SK-N-SH (cell line): ENCODE data around the gene GRIP2. TPM values are rescaled to one million over a fixed set of nuclear protein-coding genes. Genes with fewer than 3 reads are reported as not detected.

ENCODE experiments used
- CTCF ChIA-PET: fragments of 300-600, 350-600 bp; formaldehyde crosslinking; extraction: SDS; loops from one replicate; lab custom pipeline; 2021; lab: Yijun Ruan, JAX
- POLR2A ChIA-PET: fragments of 350-600 bp; sonication (Branson Sonifier 250); formaldehyde crosslinking; extraction: SDS; loops from one replicate; lab custom pipeline; 2020; ENCODE audit warnings: antibody characterized with exemption, inconsistent platforms; lab: Yijun Ruan, JAX
- DNase-seq: peaks from one replicate; pipeline ENCODE4 v3.0.0; 2012
- H2AFZ ChIP-seq: fragments of 200-600 bp; sonication (generic); 2 replicates; pipeline ENCODE4 v1.8.1; 2016; ENCODE audit warnings: antibody characterized with exemption, mild to moderate bottlenecking, low read depth
- H3F3A ChIP-seq: fragments of 200-600 bp; sonication (generic); replicated peaks from 2 replicates; pipeline ENCODE3; 2016; ENCODE audit warnings: antibody characterized with exemption, mild to moderate bottlenecking; ENCODE audit not compliant: insufficient read depth
- H3K27ac ChIP-seq, 2 experiments: fragments of 200-500 bp in 1 of 2; fragments of 200-600 bp in 1 of 2; sonication (Bioruptor generic) in 1 of 2; sonication (generic), shearing (Covaris generic) in 1 of 2; 2 replicates each; pipeline versions ENCODE4 v1.5.1 to v1.6.1; 2014 to 2016; ENCODE audit warnings: low read depth in 2 of 2, inconsistent platforms in 1 of 2, low read length in 1 of 2, mild to moderate bottlenecking in 1 of 2, mixed read lengths in 1 of 2
- H3K27me3 ChIP-seq: fragments of 200-600 bp; sonication (generic), shearing (Covaris generic); 2 replicates; pipeline ENCODE4 v1.6.1; 2016; ENCODE audit warnings: mixed run types; ENCODE audit not compliant: insufficient read depth
- H3K36me3 ChIP-seq, 2 experiments: fragments of 200-500 bp in 1 of 2; fragments of 200-600 bp in 1 of 2; sonication (Bioruptor generic) in 1 of 2; sonication (generic) in 1 of 2; replicated peaks in 1 of 2; 2 replicates each; pipeline versions ENCODE3 to v1.5.1; 2014 to 2016; ENCODE audit warnings: low read length in 1 of 2, mild to moderate bottlenecking in 1 of 2; ENCODE audit not compliant: insufficient read depth in 2 of 2, control insufficient read depth in 1 of 2
- H3K4me1 ChIP-seq, 2 experiments: fragments of 200-500 bp in 1 of 2; fragments of 200-600 bp in 1 of 2; sonication (Bioruptor generic) in 1 of 2; sonication (generic), shearing (Covaris generic) in 1 of 2; 2 replicates each; pipeline versions ENCODE4 v1.5.1 to v1.6.1; 2014 to 2016; ENCODE audit warnings: low read depth in 1 of 2, low read length in 1 of 2, mixed run types in 1 of 2; ENCODE audit not compliant: insufficient read depth in 2 of 2, control insufficient read depth in 1 of 2
- H3K4me2 ChIP-seq: fragments of 200-600 bp; sonication (generic), shearing (Covaris generic); 2 replicates; pipeline ENCODE4 v1.6.1; 2017; ENCODE audit warnings: mixed run types
- H3K4me3 ChIP-seq, 2 experiments: fragments of 200-500 bp in 1 of 2; fragments of 200-600 bp in 1 of 2; sonication (Bioruptor generic) in 1 of 2; sonication (generic), shearing (Covaris generic) in 1 of 2; 2 replicates each; pipeline versions ENCODE4 v1.5.1 to v1.8.1; 2014 to 2016; ENCODE audit warnings: low read depth in 2 of 2, inconsistent platforms in 1 of 2, low read length in 1 of 2, mild to moderate bottlenecking in 1 of 2, mixed read lengths in 1 of 2, moderate library complexity in 1 of 2
- H3K79me2 ChIP-seq: fragments of 200-600 bp; sonication (generic); 2 replicates; pipeline ENCODE4 v1.8.1; 2017; ENCODE audit warnings: mild to moderate bottlenecking; ENCODE audit not compliant: insufficient read depth
- H3K9ac ChIP-seq: fragments of 200-600 bp; sonication (generic); 2 replicates; pipeline ENCODE4 v1.6.1; 2017; ENCODE audit warnings: mixed run types
- H3K9me2 ChIP-seq: fragments of 200-600 bp; sonication (generic); 2 replicates; pipeline ENCODE4 v1.6.1; 2017; ENCODE audit warnings: mixed run types
- H3K9me3 ChIP-seq: fragments of 200-600 bp; sonication (generic); 2 replicates; pipeline ENCODE4 v1.6.1; 2017; ENCODE audit warnings: mixed run types, mild to moderate bottlenecking, moderate library complexity
- H4K20me1 ChIP-seq: fragments of 200-600 bp; sonication (generic); 2 replicates; pipeline ENCODE4 v1.6.1; 2017; ENCODE audit warnings: mild to moderate bottlenecking, mixed run types; ENCODE audit not compliant: insufficient read depth
- CHD2 ChIP-seq: fragments of 150-350 bp; IDR thresholded peaks from 2 replicates; pipeline ENCODE4 v1.6.1; 2018; ENCODE audit warnings: low read length; ENCODE audit not compliant: partially characterized antibody
- EP300 ChIP-seq, 2 experiments: IDR thresholded peaks; 2 replicates each; pipeline versions ENCODE4 v1.4.0 to v1.6.1; 2012; ENCODE audit warnings: borderline replicate concordance in 1 of 2, low read depth in 1 of 2, low read length in 1 of 2
- FOSL2 ChIP-seq: IDR thresholded peaks from 2 replicates; pipeline ENCODE4 v1.4.0; 2012; ENCODE audit warnings: low read depth, mild to moderate bottlenecking, moderate library complexity, borderline replicate concordance
- GATA2 ChIP-seq: sonication (generic); formaldehyde crosslinking; IDR thresholded peaks from 2 replicates; pipeline ENCODE4 v1.5.0; 2020; ENCODE audit warnings: mild to moderate bottlenecking, missing genetic modification reagents
- MEF2A ChIP-seq: IDR thresholded peaks from 2 replicates; pipeline ENCODE4 v1.4.0; 2012; ENCODE audit warnings: low read depth, borderline replicate concordance
- NFIC ChIP-seq: IDR thresholded peaks from 2 replicates; pipeline ENCODE4 v1.4.0; 2012; ENCODE audit warnings: borderline replicate concordance
- NRF1 ChIP-seq: IDR thresholded peaks from 2 replicates; pipeline ENCODE4 v1.6.1; 2012; ENCODE audit warnings: low read depth, mild to moderate bottlenecking, low read length
- RCOR1 ChIP-seq: fragments of 150-350 bp; IDR thresholded peaks from 2 replicates; pipeline ENCODE4 v1.6.1; 2017; ENCODE audit warnings: antibody characterized with exemption, low read length
- SIN3A ChIP-seq: IDR thresholded peaks from 2 replicates; pipeline ENCODE4 v1.6.1; 2012; ENCODE audit warnings: low read depth, mild to moderate bottlenecking, low read length, moderate library complexity, borderline replicate concordance
- TCF12 ChIP-seq: IDR thresholded peaks from 2 replicates; pipeline ENCODE4 v1.4.0; 2012
- YY1 ChIP-seq: IDR thresholded peaks from 2 replicates; pipeline ENCODE4 v1.4.0; 2012; ENCODE audit warnings: low read depth, mild to moderate bottlenecking
- WGBS: methylation state at CpG from one replicate; pipeline ENCODE4 v1.1.6; 2017; ENCODE audit warnings: low lambda C conversion rate; 5-methylcytosine and 5-hydroxymethylcytosine counted together
- polyA plus RNA-seq, 3 experiments: library from polyadenylated mRNA; depleted of rRNA; stranded (reverse); fragments of >200 nt; gene quantifications; 2 replicates each; pipeline ENCODE4 v1.2.3, GENCODE V29; 2012
- TF ChIP-seq, protein P1 (sequence below): IDR thresholded peaks from 2 replicates; pipeline ENCODE4 v1.4.0; 2012; ENCODE audit warnings: low read depth, borderline replicate concordance
- TF ChIP-seq, protein P2 (sequence below): IDR thresholded peaks from 2 replicates; pipeline ENCODE4 v1.6.1; 2012; ENCODE audit warnings: mild to moderate bottlenecking, low read depth, low read length, moderate library complexity
- TF ChIP-seq, protein P3 (sequence below): IDR thresholded peaks from 2 replicates; pipeline ENCODE4; 2012
- TF ChIP-seq, protein P4 (sequence below): fragments of 150-350 bp; IDR thresholded peaks from 2 replicates; pipeline ENCODE4 v1.6.1; 2016; ENCODE audit warnings: mild to moderate bottlenecking, low read depth, low read length
- TF ChIP-seq, protein P5 (sequence below): IDR thresholded peaks from 2 replicates; pipeline ENCODE4 v1.4.0; 2012; ENCODE audit warnings: low read depth

The GRIP2 gene
- polyA plus RNA-seq, 1 of the 3 experiments (the other 2 are of a cell fraction): 0.15 TPM

DNA sequence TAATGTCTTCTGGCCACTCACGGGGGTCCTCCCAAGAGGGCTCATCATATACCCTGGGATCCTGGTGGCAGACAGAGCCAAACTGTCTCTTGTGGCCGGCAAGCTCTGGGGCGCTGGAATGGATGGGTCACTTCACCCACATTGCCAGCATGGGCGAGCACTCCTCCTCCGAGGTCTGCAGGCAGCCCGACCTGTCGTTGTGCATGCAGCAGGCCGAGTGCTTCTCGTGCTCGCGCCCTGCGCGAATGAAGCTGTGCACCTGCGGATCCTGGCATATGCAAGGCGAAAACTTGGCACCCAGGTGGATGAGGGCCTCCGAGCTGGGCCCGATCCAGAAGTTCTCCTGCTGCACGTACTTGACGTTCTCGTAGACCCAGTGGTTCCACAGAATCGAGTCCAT lies 33.6 kb upstream of the GRIP2 start:
- H3K4me1 ChIP-seq: peaks cover 0 to 20% of the 10 kb centered on the region in 2 experiments; a peak in 2 of 4 replicates
- no peaks in the 10 kb centered on the region for H3K36me3 ChIP-seq
- H3F3A ChIP-seq: no peaks in the 10 kb centered on the region
- TF ChIP-seq NFIC: no peak
- no peak for TF ChIP-seq RCOR1
- TF ChIP-seq TCF12: no peak
- TF ChIP-seq EP300 (IDR thresholded peaks at IDR 0.05; ENCODE audit: borderline replicate concordance in 1 of 2, low read depth in 1 of 2, low read length in 1 of 2): no peak
- no peak for TF ChIP-seq SIN3A
- no peak for TF ChIP-seq FOSL2
- TF ChIP-seq MEF2A: no peak
- TF ChIP-seq CHD2: no peak
- no peak for TF ChIP-seq GATA2 (CRISPR knock-in tag)
- TF ChIP-seq, protein P1, sequence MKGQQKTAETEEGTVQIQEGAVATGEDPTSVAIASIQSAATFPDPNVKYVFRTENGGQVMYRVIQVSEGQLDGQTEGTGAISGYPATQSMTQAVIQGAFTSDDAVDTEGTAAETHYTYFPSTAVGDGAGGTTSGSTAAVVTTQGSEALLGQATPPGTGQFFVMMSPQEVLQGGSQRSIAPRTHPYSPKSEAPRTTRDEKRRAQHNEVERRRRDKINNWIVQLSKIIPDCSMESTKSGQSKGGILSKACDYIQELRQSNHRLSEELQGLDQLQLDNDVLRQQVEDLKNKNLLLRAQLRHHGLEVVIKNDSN: no peak
- H3K9me2 ChIP-seq: no peaks in the 10 kb centered on the region
- 70% methylated on average over 16 of the region's 21 CpGs for WGBS
- no peaks in the 10 kb centered on the region for H3K9me3 ChIP-seq
- no peaks in the 10 kb centered on the region for H3K27me3 ChIP-seq
- no peak overlapping the region for H3K4me3 ChIP-seq
- DNase-seq: no peak
- H3K4me2 ChIP-seq: no peak overlapping the region
- CTCF ChIA-PET: interaction anchor here (1.5 kb wide), 1 partner anchor 28 kb away, joined by 4 read pairs; no protein-coding TSS in a partner anchor
- H3K9ac ChIP-seq: no peak overlapping the region
- no peaks in the 10 kb centered on the region for H4K20me1 ChIP-seq
- H3K27ac ChIP-seq: no peak overlapping the region
- no peak overlapping the region for H2AFZ ChIP-seq
- POLR2A ChIA-PET: no interaction called here
- no peaks in the 10 kb centered on the region for H3K79me2 ChIP-seq

DNA sequence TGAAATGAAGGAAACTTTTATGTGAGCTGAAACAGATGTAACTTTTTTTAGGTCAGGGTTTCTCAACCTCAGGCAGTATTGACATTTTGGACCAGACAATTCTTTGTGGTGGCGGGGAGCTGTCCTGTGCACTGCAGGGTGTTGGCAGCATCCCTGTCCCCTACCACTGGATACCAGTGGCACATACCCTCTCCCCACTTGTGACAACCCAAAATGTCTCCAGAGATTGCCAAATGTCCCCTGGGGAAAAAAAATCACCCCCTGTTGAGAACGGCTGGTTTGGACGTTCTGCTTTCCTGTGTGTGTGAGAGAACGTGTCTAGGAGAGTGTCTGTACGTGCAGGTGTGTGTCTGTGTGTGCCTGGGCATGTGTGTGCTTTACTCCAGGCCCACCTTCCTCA lies 30.7 kb upstream of the GRIP2 start:
- no peak overlapping the region for H3K4me2 ChIP-seq
- H3K9me3 ChIP-seq: no peaks in the 10 kb centered on the region
- TF ChIP-seq, protein P2, sequence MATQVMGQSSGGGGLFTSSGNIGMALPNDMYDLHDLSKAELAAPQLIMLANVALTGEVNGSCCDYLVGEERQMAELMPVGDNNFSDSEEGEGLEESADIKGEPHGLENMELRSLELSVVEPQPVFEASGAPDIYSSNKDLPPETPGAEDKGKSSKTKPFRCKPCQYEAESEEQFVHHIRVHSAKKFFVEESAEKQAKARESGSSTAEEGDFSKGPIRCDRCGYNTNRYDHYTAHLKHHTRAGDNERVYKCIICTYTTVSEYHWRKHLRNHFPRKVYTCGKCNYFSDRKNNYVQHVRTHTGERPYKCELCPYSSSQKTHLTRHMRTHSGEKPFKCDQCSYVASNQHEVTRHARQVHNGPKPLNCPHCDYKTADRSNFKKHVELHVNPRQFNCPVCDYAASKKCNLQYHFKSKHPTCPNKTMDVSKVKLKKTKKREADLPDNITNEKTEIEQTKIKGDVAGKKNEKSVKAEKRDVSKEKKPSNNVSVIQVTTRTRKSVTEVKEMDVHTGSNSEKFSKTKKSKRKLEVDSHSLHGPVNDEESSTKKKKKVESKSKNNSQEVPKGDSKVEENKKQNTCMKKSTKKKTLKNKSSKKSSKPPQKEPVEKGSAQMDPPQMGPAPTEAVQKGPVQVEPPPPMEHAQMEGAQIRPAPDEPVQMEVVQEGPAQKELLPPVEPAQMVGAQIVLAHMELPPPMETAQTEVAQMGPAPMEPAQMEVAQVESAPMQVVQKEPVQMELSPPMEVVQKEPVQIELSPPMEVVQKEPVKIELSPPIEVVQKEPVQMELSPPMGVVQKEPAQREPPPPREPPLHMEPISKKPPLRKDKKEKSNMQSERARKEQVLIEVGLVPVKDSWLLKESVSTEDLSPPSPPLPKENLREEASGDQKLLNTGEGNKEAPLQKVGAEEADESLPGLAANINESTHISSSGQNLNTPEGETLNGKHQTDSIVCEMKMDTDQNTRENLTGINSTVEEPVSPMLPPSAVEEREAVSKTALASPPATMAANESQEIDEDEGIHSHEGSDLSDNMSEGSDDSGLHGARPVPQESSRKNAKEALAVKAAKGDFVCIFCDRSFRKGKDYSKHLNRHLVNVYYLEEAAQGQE: no peak
- TF ChIP-seq, protein P1: no peak
- TF ChIP-seq, protein P3, sequence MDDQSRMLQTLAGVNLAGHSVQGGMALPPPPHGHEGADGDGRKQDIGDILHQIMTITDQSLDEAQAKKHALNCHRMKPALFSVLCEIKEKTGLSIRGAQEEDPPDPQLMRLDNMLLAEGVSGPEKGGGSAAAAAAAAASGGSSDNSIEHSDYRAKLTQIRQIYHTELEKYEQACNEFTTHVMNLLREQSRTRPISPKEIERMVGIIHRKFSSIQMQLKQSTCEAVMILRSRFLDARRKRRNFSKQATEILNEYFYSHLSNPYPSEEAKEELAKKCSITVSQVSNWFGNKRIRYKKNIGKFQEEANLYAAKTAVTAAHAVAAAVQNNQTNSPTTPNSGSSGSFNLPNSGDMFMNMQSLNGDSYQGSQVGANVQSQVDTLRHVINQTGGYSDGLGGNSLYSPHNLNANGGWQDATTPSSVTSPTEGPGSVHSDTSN: no peak
- TF ChIP-seq YY1: no peak
- TF ChIP-seq, protein P4, sequence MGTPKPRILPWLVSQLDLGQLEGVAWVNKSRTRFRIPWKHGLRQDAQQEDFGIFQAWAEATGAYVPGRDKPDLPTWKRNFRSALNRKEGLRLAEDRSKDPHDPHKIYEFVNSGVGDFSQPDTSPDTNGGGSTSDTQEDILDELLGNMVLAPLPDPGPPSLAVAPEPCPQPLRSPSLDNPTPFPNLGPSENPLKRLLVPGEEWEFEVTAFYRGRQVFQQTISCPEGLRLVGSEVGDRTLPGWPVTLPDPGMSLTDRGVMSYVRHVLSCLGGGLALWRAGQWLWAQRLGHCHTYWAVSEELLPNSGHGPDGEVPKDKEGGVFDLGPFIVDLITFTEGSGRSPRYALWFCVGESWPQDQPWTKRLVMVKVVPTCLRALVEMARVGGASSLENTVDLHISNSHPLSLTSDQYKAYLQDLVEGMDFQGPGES: no peak
- TF ChIP-seq, protein P5, sequence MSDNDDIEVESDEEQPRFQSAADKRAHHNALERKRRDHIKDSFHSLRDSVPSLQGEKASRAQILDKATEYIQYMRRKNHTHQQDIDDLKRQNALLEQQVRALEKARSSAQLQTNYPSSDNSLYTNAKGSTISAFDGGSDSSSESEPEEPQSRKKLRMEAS: no peak
- no peak for TF ChIP-seq GATA2 (CRISPR knock-in tag)
- no peak for TF ChIP-seq MEF2A
- no peak for TF ChIP-seq TCF12
- TF ChIP-seq NRF1: no peak
- H3K4me1 ChIP-seq: peaks cover 0 to 21% of the 10 kb centered on the region in 2 experiments; a peak in 2 of 4 replicates
- ChIA-PET CTCF (interaction anchor here (1.2 to 2.4 kb wide), 4 partner anchors 11 to 62 kb away, joined by 3 to 9 read pairs (median 4); no protein-coding TSS in a partner anchor), POLR2A (interaction anchor here (0.7 kb wide), 1 partner anchor 81 kb away, joined by 4 read pairs; the partner anchor contains the start of gene CCDC174)
- no peak for DNase-seq
- H2AFZ ChIP-seq: no peak overlapping the region
- H3K79me2 ChIP-seq: no peaks in the 10 kb centered on the region
- H3K9ac ChIP-seq: no peak overlapping the region
- no peaks in the 10 kb centered on the region for H3K27me3 ChIP-seq
- H3F3A ChIP-seq: no peaks in the 10 kb centered on the region
- no peak overlapping the region for H3K4me3 ChIP-seq
- H3K36me3 ChIP-seq: no peaks in the 10 kb centered on the region
- WGBS: 49% methylated on average over 4 of the region's 5 CpGs
- peak overlapping the region in 1 of 2 experiments; percentile 43; a peak in 1 of 4 replicates for H3K27ac ChIP-seq
- H4K20me1 ChIP-seq: no peaks in the 10 kb centered on the region
- no peaks in the 10 kb centered on the region for H3K9me2 ChIP-seq
